T-helper 9 cell (primary cell): ENCODE measurements around the gene PTGER2.
A peak's percentile ranks its signal among the peaks of the same experiment; 100 is the strongest.

Experiments used
- DNase-seq: peaks from one replicate; pipeline ENCODE4 v3.0.0-alpha.2; 2020
- total RNA-seq, 2 donors: gene quantifications; one replicate each; lab custom pipeline; 2026; lab: John Stamatoyannopoulos, UW

The PTGER2 gene
- total RNA-seq = 83.0 to 155 reads per million in 2 donors

GRCh38 chr14:52313903-52314594 lies at the start of gene PTGER2:
PTGER2 (plus strand) TSS chr14:52314312; CDS start chr14:52314549, 237 bp downstream.
- DNase-seq = peak; percentile 70

GRCh38 chr14:52265253-52265652 lies 48.9 kb upstream of the PTGER2 start:
- DNase-seq = no peak

- no peak for DNase-seq
Observed at GRCh38 chr14:52266179-52266578, 47.9 kb upstream of the PTGER2 start.

GRCh38 chr14:52266782-52267181 lies 47.3 kb upstream of the PTGER2 start:
- DNase-seq = no peak

- DNase-seq = peak; percentile 39
Observed at GRCh38 chr14:52267501-52268278, 46.4 kb upstream of the PTGER2 start, which contains the start of gene PTGDR. PTGDR (plus strand) TSS chr14:52267698; CDS start chr14:52267815, 117 bp downstream.

GRCh38 chr14:52268279-52269061 lies 45.6 kb upstream of the PTGER2 start:
- peak; percentile 14 for DNase-seq

GRCh38 chr14:52269100-52269499 lies 45.0 kb upstream of the PTGER2 start:
- no peak for DNase-seq

GRCh38 chr14:52269982-52270381 lies 44.1 kb upstream of the PTGER2 start:
- DNase-seq = no peak

GRCh38 chr14:52271538-52271937 lies 42.6 kb upstream of the PTGER2 start:
- DNase-seq = no peak

- DNase-seq = no peak
Observed at GRCh38 chr14:52272375-52272774, 41.7 kb upstream of the PTGER2 start.

- DNase-seq = no peak
Observed at GRCh38 chr14:52275372-52275771, 38.7 kb upstream of the PTGER2 start.

- no peak for DNase-seq
Observed at GRCh38 chr14:52277552-52277951, 36.6 kb upstream of the PTGER2 start.

- DNase-seq = no peak
Observed at GRCh38 chr14:52279408-52279807, 34.7 kb upstream of the PTGER2 start.

- no peak for DNase-seq
Observed at GRCh38 chr14:52283099-52283498, 31.0 kb upstream of the PTGER2 start.

GRCh38 chr14:52286661-52287649 lies 27.2 kb upstream of the PTGER2 start:
- DNase-seq = no peak

- no peak for DNase-seq
Observed at GRCh38 chr14:52296378-52296777, 17.7 kb upstream of the PTGER2 start.

GRCh38 chr14:52298795-52299194 lies 15.3 kb upstream of the PTGER2 start:
- no peak for DNase-seq

GRCh38 chr14:52299692-52300278 lies 14.3 kb upstream of the PTGER2 start:
- DNase-seq = no peak

- DNase-seq = no peak
Observed at GRCh38 chr14:52303236-52303635, 10.9 kb upstream of the PTGER2 start.

GRCh38 chr14:52304248-52304904 lies 9.7 kb upstream of the PTGER2 start:
- no peak for DNase-seq

GRCh38 chr14:52305014-52305413 lies 9.1 kb upstream of the PTGER2 start:
- DNase-seq = no peak
